GM19351 (cell line): ENCODE measurements around the gene TAT.

Experiments
- ATAC-seq: cut with Tn5 transposase; IDR thresholded peaks from one replicate; pipeline ENCODE4 v1.9.1; 2021; ENCODE audit warnings: mild to moderate bottlenecking, moderate library complexity; ENCODE audit not compliant: unreplicated experiment

TAT gene

DNA sequence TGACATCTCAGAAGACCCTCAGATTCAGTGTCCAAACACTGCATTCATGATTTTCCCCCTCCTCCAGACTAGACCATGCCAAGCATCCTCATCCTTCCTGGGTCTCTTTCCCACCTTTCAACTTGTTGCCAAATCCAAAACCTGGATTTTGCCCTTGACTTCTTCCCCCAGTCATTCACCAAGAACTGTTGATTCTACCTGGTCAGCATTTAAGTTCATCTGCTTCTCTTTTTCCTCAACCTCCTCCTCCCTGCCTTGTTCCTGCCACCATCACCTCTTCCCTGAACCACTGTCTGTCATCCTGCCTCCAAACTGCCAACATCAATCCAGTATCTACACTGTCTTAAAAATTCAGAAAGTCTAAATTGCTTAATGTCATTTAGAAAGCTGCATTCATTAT lies 29.7 kb downstream of the TAT start:
- no peak for ATAC-seq

DNA sequence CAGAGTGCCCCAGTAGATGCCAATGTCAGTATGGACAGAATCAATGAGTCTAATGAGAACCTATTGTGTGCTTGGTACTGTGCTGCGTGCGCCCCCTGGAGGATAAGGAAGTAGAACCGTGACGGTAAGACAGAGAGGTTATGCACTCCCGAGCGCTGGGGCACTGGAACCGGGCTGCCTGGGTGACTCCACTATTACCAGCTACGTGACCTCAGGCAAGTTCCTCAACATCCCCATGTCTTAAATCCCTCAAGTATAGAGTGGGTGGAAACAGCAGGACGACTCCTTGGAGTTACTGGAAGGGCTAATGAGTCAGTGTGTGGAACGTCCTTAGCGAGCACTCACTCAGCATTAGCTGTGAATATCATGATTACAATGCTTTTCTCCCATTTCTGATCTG lies 34.5 kb downstream of the TAT start:
- ATAC-seq, result peak; percentile 85

DNA sequence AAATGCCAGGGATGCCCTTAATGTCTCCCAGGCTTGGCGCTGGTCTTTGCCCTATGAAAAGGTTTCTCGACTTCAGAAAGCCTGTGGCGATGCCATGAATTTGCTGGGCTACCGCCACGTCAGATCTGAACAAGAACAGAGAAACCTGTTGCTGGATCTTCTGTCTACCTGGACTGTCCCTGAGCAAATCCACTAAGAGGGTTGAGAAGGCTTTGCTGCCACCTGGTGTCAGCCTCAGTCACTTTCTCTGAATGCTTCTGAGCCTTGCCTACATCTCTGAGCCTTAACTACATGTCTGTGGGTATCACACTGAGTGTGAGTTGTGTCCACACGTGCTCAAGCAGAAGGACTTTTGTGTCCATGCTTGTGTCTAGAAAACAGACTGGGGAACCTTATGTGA lies 39.2 kb downstream of the TAT start:
- peak; percentile 77 for ATAC-seq

DNA sequence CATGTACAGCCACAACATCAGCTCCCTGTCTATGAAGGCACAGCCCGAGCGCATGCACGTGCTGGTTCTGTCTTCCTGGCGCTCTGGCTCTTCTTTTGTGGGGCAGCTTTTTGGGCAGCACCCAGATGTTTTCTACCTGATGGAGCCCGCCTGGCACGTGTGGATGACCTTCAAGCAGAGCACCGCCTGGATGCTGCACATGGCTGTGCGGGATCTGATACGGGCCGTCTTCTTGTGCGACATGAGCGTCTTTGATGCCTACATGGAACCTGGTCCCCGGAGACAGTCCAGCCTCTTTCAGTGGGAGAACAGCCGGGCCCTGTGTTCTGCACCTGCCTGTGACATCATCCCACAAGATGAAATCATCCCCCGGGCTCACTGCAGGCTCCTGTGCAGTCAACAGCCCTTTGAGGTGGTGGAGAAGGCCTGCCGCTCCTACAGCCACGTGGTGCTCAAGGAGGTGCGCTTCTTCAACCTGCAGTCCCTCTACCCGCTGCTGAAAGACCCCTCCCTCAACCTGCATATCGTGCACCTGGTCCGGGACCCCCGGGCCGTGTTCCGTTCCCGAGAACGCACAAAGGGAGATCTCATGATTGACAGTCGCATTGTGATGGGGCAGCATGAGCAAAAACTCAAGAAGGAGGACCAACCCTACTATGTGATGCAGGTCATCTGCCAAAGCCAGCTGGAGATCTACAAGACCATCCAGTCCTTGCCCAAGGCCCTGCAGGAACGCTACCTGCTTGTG lies 40.0 kb downstream of the TAT start:
- no peak for ATAC-seq

DNA sequence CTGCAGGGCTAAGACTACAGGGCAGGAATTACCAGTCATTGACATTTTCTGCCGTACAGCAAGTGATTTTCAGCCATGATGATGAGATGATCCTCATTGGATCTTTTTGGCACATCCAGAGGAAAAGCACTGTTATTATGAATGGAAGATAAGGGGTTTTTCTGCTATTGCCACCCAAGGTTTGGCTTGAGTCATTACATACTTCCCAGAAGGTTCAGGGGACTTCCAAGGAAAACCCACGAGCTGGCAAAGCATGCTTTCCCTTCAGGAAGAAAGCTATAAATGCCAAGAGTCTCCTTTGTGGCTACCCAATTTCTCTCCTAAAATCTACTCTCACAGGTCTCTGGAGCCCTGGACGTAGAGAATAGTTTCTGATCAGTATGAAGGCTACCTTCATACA lies 44.5 kb downstream of the TAT start:
- ATAC-seq, result no peak

DNA sequence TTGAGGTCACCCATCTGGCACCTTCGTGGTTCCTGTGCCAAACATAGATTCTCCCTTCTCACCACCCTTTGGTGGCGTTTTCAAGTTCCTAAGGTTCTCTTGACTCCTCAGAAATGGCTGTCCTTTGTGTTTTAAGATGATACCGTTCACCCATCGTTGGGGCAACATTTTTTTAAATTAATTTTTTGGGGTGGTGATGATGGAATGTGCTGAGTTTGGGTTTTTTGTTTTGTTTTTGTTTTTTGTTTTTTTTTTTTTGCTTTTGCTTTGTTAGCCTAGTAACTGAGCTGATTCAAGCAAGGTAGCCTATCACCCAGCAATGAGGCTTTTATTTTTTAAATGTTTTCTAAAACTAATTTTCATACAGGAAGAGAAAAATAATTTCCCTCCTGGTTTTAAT lies 48.0 kb downstream of the TAT start:
- ATAC-seq, result no peak

DNA sequence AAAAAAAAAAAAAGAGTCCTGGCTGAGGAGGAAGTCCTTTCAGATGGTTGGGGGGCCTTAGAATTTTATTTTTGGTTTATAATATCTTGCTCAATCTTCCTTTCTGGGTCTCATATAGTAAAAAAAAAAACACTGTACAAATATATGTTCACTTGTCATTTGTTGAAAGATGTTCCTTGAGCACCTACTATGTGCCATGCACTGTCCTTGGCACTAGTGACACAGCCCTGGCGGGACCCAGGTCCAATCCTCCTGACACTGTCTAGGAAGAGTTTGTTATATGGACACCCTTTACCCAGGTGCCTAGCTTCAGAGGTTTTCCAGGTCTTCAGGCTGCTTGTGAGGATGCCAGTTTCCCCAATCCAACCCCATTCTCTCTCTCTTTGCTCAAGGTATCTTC lies 48.6 kb downstream of the TAT start:
- no peak for ATAC-seq

DNA sequence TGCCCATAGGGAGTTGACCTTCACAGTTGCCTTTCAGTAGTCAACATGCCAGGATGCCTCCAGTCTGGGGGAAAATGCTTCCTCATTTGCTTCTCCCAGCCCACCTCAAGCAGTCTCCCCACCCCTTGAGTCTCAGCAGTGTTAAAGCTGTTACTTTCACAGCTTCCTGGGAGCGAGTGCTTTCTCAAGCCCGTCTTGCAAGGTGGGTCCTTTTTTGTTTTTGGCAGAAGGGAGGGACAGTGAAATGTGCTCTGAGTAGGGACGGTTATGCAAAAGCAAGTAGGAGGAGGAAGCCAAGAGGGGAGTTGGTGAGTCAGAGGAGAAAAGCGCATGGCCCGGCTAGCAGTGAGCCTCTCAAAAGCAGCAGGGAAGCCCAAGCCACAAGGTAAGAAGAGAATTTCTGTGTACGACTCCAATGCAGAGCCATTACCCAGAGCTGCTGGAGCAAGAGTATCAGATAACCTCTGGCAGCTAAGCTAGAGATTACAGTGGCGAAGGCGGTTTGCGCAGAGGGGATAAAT lies 50.7 kb downstream of the TAT start, which contains the start of gene CHST4:
Gene CHST4 (plus strand): TSS at position 316 of the 521 bp plus-strand sequence. CDS start 10,252 bp downstream, outside the sequence.
- peak; percentile 72 for ATAC-seq

DNA sequence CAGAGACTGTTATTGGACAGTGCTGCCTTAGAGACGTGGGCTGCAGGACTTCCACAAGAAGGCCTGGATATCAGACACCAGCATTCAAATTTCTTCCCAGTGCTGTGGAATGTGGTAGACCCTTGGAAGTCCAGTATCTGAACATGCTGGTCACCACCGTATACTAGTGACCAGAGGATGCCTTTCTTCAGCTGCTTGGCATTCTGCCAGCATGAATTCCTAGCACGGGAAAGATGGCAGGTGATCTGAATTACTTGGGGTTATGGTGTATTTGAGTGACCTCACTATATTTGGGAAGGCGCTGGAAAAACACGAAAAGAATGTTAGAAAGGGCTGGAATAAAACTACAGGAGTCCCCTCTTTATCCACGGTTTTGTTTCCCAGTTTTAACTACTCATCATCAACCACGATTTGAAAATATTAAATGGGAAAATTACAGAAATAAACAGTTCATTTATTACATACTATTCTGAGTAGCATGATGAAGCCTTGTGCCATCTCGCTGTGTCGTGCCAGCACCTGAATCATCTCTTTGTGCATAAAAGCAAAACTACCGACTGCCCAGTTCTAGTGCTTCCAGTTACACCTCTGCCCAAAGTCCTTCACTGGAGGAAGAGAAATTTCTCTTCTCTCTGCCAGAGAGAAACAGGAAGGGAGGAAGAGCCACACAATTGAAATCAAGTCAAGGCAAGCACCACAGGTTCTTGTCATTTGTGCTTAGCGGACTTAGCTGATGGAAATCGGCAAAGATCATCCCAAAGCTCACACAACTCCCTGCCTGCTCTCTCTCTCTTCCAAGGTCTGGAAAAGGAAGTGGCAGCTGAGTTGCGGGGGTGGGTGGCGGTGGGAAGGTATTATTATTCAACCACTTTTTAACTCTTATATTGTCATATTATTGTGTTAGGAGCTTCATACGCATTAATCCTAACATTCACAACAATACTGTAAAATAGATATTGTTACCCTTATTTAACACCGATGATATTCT lies 52.0 kb downstream of the TAT start:
- no peak for ATAC-seq

DNA sequence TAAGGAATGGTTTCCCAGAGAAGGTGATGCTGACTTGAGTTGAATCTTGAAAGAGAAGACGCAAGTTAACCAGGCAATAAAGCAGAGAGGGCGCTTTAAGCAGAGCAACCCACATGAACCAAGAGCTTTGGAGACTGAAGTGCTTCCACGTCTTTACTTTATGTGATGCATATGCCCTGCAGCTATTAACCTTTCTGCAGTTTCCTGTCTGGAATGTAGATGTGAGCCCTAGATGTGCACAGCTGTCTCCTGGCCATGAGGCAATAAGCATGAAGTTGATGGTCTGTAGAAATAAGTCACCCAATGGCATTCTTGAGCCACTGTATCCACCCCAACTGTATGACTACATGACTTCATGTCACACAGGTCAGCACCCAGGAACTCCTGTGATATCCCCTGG lies 56.3 kb downstream of the TAT start:
- ATAC-seq, result no peak
